Ovary (tissue), 10 donors: Measurements from ENCODE around the gene ENG. TPM values are rescaled to one million over a fixed set of nuclear protein-coding genes. Genes with fewer than 3 reads are reported as not detected.

Experiments
- DNase-seq, 5 donors: peaks; one replicate each; pipeline ENCODE4 v3.0.0-alpha.2; 2019 to 2020
- H3K27ac ChIP-seq, 2 donors: fragments of 200-600 bp; one replicate each; pipeline versions ENCODE4 v1.5.1 to v1.8.0; 2019 to 2022
- H3K27me3 ChIP-seq: fragments of 200-600 bp; one replicate; pipeline ENCODE4 v1.8.0; 2022
- H3K36me3 ChIP-seq: fragments of 200-600 bp; sonication (generic); one replicate; pipeline ENCODE4 v1.5.1; 2019
- H3K4me1 ChIP-seq: one replicate; pipeline ENCODE4 v1.8.1; 2013; ENCODE audit warnings: mild to moderate bottlenecking, moderate library complexity; ENCODE audit not compliant: insufficient read depth
- H3K4me3 ChIP-seq: fragments of 200-600 bp; sonication (generic); one replicate; pipeline ENCODE4 v1.5.1; 2017
- H3K9me3 ChIP-seq, 2 donors: fragments of 200-600 bp in 1 of 2; sonication (generic) in 1 of 2; one replicate each; pipeline versions ENCODE4 v1.5.1 to v1.8.1; 2013 to 2019; ENCODE audit warnings: mild to moderate bottlenecking in 1 of 2, moderate library complexity in 1 of 2
- EP300 ChIP-seq: sonication (generic); formaldehyde crosslinking; IDR thresholded peaks from one replicate; pipeline ENCODE4 v1.6.1; 2017; ENCODE audit warnings: antibody characterized with exemption
- POLR2A ChIP-seq: fragments of 450-650 bp; IDR thresholded peaks from one replicate; pipeline ENCODE4 v1.6.1; 2017; ENCODE audit warnings: antibody characterized with exemption, mild to moderate bottlenecking, moderate library complexity
- WGBS, 3 donors: extraction: QIAGEN DNeasy Blood & Tissue Kit in 1 of 3; methylation state at CpG; one replicate each; pipeline versions ENCODE4 v1.1.5 to v1.1.7; 2013 to 2017; 5-methylcytosine and 5-hydroxymethylcytosine counted together
- intact Hi-C, 4 donors: fragments of 100-400 bp; cut with DNase I; formaldehyde crosslinking; loops; one replicate each; pipeline versions ENCODE4 v1.11.0 to v1.15.1; 2022 to 2023
- long read RNA-seq, 3 donors: library from polyadenylated mRNA in 2 of 3; unstranded in 2 of 3; transcript quantifications; one replicate each; pipeline ENCODE4 v2.0.0 and lab custom pipeline, GENCODE V29; 2021 to 2026
- polyA plus RNA-seq, 2 donors: library from polyadenylated mRNA; stranded (reverse); fragments of 200-250 nt in 1 of 2; fragments of 350-450 nt in 1 of 2; fragmentation: Illumina TruSeq in 1 of 2; extraction: RNeasy Lipid Tissue Mini Kit (QIAGEN cat#74804) in 1 of 2; gene quantifications; one replicate each; pipeline ENCODE4 v1.2.3, GENCODE V29; 2013 to 2014
- total RNA-seq, 7 donors: library from RNA; depleted of rRNA in 2 of 7; stranded (reverse); fragments of >200 nt in 2 of 7; fragmentation: NEBNext Ultra II Directional in 3 of 7; extraction: Animal tissue kit (Norgen Biotek cat#: 25700) in 3 of 7; gene quantifications; one replicate each; pipeline versions ENCODE4 v1.1.0 to v1.2.4, GENCODE V29; 2016 to 2023
- TF ChIP-seq, protein P1 (sequence below), 3 donors: fragments of 450-650 bp in 2 of 3; fragments of 200-600 bp in 1 of 3; IDR thresholded peaks; one replicate each; pipeline versions ENCODE4 v1.5.1 to v1.8.0; 2016 to 2022; ENCODE audit warnings: antibody characterized with exemption in 3 of 3, mild to moderate bottlenecking in 1 of 3
- donor health status: DM: no; HTN: no; CAD: no; lungs with moderate emphysema.
- donor health status: DM: no; HTN: no; CAD: no.
- donor health status: Bipolar disorder and iron deficiency.
- donor health status: DM: yes; HTN: yes; CAD: no.
- donor health status: DM: no; HTN: no; CAD: no.
- donor health status: DM: yes; HTN: yes; CAD: no.

The ENG gene
- total RNA-seq (100 to 1,000 TPM in 5 of 7 donors, 10 to 100 TPM in 2; 59.7 to 298 (median 217) TPM), polyA plus RNA-seq (100 to 1,000 TPM in 1 of 2 donors, 10 to 100 TPM in 1; 54.7 to 191 TPM)
- long read RNA-seq, donor 1, transcript ENG-201 (14 exons, 3,059 nt), result minor isoform, 11 of 1,611 reads
- long read RNA-seq, donor 1, transcript ENG-202 (15 exons, 3,048 nt), result major isoform, 910 of 1,611 reads
- long read RNA-seq, donor 1, partial matches to known transcripts, result 586 of 1,611 reads
- long read RNA-seq, donor 1, other reads (novel, unspliced or antisense), result 103 of 1,611 reads
- long read RNA-seq, donor 2, partial matches to known transcripts, result 0 of 4 reads
- long read RNA-seq, donor 2, other reads (novel, unspliced or antisense), result 0 of 4 reads
- long read RNA-seq, donor 3, transcript ENG-201 (14 exons, 3,059 nt), result minor isoform, 18 of 1,625 reads
- long read RNA-seq, donor 3, transcript ENG-202 (15 exons, 3,048 nt), result major isoform, 1,231 of 1,625 reads
- long read RNA-seq, donor 3, partial matches to known transcripts, result 254 of 1,625 reads
- long read RNA-seq, donor 3, other reads (novel, unspliced or antisense), result 122 of 1,625 reads

GRCh38 chr9:127854184-127854806 lies at the start of gene ENG:
ENG (minus strand) TSS chr9:127854658; CDS start chr9:127854355, 303 bp downstream.
- H3K27ac ChIP-seq, result peak within 1 kb of the TSS; percentile 83 to 93
- peak within 1 kb of the TSS; percentile 71 for H3K4me3 ChIP-seq
- no peaks in the 10 kb centered on the region for H3K27me3 ChIP-seq
- H3K9me3 ChIP-seq, result no peaks in the 10 kb centered on the region
- WGBS, 3 donors, result 0 to 2% (median 1%) methylated on average over 26 to 37 of the region's 37 CpGs
- intact Hi-C loops, result no loop called here
- TF ChIP-seq, protein P1, sequence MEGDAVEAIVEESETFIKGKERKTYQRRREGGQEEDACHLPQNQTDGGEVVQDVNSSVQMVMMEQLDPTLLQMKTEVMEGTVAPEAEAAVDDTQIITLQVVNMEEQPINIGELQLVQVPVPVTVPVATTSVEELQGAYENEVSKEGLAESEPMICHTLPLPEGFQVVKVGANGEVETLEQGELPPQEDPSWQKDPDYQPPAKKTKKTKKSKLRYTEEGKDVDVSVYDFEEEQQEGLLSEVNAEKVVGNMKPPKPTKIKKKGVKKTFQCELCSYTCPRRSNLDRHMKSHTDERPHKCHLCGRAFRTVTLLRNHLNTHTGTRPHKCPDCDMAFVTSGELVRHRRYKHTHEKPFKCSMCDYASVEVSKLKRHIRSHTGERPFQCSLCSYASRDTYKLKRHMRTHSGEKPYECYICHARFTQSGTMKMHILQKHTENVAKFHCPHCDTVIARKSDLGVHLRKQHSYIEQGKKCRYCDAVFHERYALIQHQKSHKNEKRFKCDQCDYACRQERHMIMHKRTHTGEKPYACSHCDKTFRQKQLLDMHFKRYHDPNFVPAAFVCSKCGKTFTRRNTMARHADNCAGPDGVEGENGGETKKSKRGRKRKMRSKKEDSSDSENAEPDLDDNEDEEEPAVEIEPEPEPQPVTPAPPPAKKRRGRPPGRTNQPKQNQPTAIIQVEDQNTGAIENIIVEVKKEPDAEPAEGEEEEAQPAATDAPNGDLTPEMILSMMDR (IDR thresholded peaks at IDR 0.05), result peak in 2 of 3 donors; percentile 18 to 20
- TF ChIP-seq EP300, result no peak
- TF ChIP-seq POLR2A, result peak; percentile 38
- peak; percentile 86 to 92 (median 88) for DNase-seq
- no peaks in the 10 kb centered on the region for H3K36me3 ChIP-seq
- peaks cover 34% of the 10 kb centered on the region for H3K4me1 ChIP-seq

DNA sequence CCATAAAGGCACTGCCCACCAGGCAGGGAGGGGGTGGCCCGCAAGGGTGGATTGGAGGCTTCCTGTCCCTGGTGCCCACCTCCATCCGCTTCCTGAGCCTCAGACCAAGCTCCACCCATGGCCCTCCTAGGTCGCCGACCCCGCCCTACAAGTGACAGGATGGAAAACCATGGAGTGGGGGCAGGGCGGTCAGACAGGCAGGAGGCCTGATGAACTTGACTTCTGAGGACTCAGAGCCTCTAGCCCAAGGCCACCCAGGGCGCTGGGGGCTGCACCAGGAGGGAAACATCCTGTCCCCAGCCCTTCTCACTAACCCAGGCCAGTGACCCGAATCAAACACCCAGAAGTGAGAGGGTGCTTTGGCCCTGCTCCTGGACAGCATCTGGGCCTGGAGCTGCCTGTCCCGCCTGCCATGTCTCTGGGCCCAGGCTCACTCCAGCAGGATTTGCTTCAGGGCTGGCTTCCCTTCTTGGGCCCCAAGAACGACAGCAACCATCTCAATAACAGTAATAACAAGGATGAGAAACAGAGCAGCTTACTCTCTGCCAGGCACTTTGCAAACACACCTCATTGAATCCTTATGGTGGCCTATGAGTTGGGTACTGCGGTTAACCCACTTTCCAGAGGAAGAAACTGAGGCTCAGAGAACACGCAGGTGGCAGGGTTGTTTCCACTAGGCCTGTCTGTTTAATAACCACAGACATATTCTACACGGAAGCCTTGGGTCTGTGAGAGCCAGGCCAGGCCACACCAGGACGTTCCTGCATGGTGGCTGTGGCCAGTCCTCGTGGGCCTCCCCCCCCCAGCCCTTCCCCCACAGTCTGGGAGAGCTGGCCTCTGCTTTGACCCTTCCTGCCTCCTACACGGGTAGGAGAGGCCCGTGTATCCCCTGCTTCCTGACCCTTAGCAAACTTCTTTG lies 49.4 kb upstream of the ENG start:
- no peak for TF ChIP-seq EP300
- TF ChIP-seq, protein P1 (IDR thresholded peaks at IDR 0.05), result no peak
- no peak for TF ChIP-seq POLR2A
- WGBS, 3 donors, result 36 to 44% (median 40%) methylated on average over 17 of the region's 17 CpGs
- no peaks in the 10 kb centered on the region for H3K27me3 ChIP-seq
- no peaks in the 10 kb centered on the region for H3K9me3 ChIP-seq
- H3K36me3 ChIP-seq, result no peaks in the 10 kb centered on the region
- H3K4me3 ChIP-seq, result no peak overlapping the region
- peaks cover 27% of the 10 kb centered on the region for H3K4me1 ChIP-seq
- intact Hi-C loops, result no loop called here
- DNase-seq, result peak; percentile 53 to 75 (median 71)
- peak overlapping the region; percentile 13 to 86 for H3K27ac ChIP-seq

DNA sequence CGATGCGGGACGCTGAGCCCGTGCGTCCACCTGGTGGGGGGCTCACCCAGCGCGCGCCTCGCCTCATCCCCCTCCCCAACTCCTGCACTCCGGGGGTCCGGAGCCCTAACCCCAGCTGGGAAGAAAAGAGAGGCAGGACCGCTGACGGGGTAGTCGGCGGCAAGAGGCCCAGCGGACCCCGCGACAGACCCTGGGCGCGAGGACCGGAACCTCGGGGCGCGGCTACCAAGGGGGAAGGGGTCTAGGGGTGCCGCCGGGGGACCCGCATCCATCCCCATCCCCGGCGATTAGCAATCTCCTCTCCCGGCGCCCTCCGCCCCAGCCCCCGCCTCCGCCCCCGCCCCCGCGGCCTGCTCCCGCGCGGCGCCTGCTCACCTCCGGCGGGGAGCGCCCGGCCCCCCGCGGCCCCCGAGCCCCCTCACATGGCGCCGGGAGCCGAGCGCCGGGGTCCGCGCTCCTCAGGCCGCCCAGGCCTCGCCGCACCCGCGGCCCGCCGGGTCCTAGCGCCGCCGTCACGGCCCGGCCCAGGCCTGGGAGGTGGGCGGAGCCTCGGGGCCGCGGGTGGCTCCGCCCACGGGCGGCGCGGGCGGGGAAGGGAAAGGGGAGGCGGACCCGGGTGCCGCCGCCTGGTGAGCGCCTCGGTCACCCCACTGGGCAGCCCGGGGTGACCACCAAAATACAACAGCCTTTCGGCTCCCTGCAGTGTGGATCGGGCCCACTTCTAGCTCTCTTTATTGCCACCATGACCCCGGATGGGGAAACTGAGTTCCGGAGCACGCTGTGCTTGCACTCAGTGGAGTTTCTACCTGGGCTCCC lies 44.9 kb upstream of the ENG start, which contains the start of gene ST6GALNAC6:
TSS of gene ST6GALNAC6 (minus strand) at position 476 of the 816 bp plus-strand sequence. CDS start 1,622 bp downstream, outside the sequence.
- DNase-seq, result peak; percentile 77 to 87 (median 84)
- no peaks in the 10 kb centered on the region for H3K9me3 ChIP-seq
- intact Hi-C loops, result no loop called here
- TF ChIP-seq, protein P1 (IDR thresholded peaks at IDR 0.05), result no peak
- peak; percentile 55 for TF ChIP-seq POLR2A
- TF ChIP-seq EP300, result no peak
- no peaks in the 10 kb centered on the region for H3K36me3 ChIP-seq
- peak within 1 kb of the TSS; percentile 82 for H3K4me3 ChIP-seq
- peaks cover 33% of the 10 kb centered on the region for H3K4me1 ChIP-seq
- WGBS, 3 donors, result 0 to 1% (median 1%) methylated on average over 33 to 89 of the region's 89 CpGs
- H3K27me3 ChIP-seq, result no peaks in the 10 kb centered on the region
- peak within 1 kb of the TSS; percentile 74 to 97 for H3K27ac ChIP-seq
